Spleen (tissue), 11 donors: ENCODE results near the gene STRBP. TPM values are rescaled to one million over a fixed set of nuclear protein-coding genes. Genes with fewer than 3 reads are reported as not detected.

Experiments
- DNase-seq: peaks from one replicate; pipeline ENCODE4 v3.0.0-alpha.2; 2020
- H3K27ac ChIP-seq, 8 donors: fragments of 200-600 bp; sonication (generic) in 7 of 8; 1 replicate in 4 of 8; 2 replicates in 4 of 8; pipeline versions ENCODE4 v1.5.0 to v1.8.0; 2016 to 2021; ENCODE audit warnings: inconsistent platforms in 4 of 8, mild to moderate bottlenecking in 4 of 8, moderate library complexity in 1 of 8
- H3K27me3 ChIP-seq, 7 donors: fragments of 200-600 bp; sonication (generic) in 6 of 7; replicated peaks in 1 of 7; 1 replicate in 4 of 7; 2 replicates in 3 of 7; pipeline versions ENCODE4 v1.5.0 to v1.8.0; 2016 to 2021; ENCODE audit warnings: inconsistent platforms in 3 of 7, mild to moderate bottlenecking in 1 of 7
- H3K36me3 ChIP-seq, 6 donors: fragments of 200-600 bp; sonication (generic) in 5 of 6; 1 replicate in 4 of 6; 2 replicates in 2 of 6; pipeline versions ENCODE4 v1.5.0 to v1.8.0; 2016 to 2021; ENCODE audit warnings: inconsistent platforms in 2 of 6
- H3K4me1 ChIP-seq, 6 donors: fragments of 200-600 bp; sonication (generic) in 5 of 6; 1 replicate in 3 of 6; 2 replicates in 3 of 6; pipeline versions ENCODE4 v1.5.0 to v1.8.0; 2016 to 2021; ENCODE audit warnings: inconsistent platforms in 3 of 6
- H3K4me3 ChIP-seq, 8 donors: fragments of 200-600 bp; sonication (generic) in 7 of 8; 1 replicate in 4 of 8; 2 replicates in 4 of 8; pipeline versions ENCODE4 v1.5.0 to v1.8.0; 2016 to 2021; ENCODE audit warnings: inconsistent platforms in 4 of 8, mild to moderate bottlenecking in 4 of 8, moderate library complexity in 2 of 8
- H3K9me3 ChIP-seq, 8 donors: fragments of 200-600 bp; sonication (generic) in 7 of 8; 1 replicate in 4 of 8; 2 replicates in 4 of 8; pipeline versions ENCODE4 v1.5.0 to v1.8.0; 2016 to 2021; ENCODE audit warnings: inconsistent platforms in 4 of 8
- POLR2A ChIP-seq, 3 donors: fragments of 450-650 bp; IDR thresholded peaks; one replicate each; pipeline ENCODE4 v1.5.1; 2017; ENCODE audit warnings: antibody characterized with exemption in 3 of 3, mild to moderate bottlenecking in 1 of 3
- POLR2AphosphoS5 ChIP-seq, 3 donors: sonication (generic); formaldehyde crosslinking; IDR thresholded peaks; one replicate each; pipeline ENCODE4 v1.5.1; 2017; ENCODE audit warnings: antibody characterized with exemption in 3 of 3
- WGBS, 5 donors: extraction: QIAGEN DNeasy Blood & Tissue Kit in 3 of 5; methylation state at CpG; one replicate each; pipeline versions ENCODE4 v1.1.5 to v1.1.7; 2013 to 2018; 5-methylcytosine and 5-hydroxymethylcytosine counted together
- intact Hi-C: fragments of 100-400 bp; cut with DNase I; formaldehyde crosslinking; loops from one replicate; pipeline ENCODE4 v1.15.0; 2023; ENCODE audit warnings: low total_unique reads
- polyA plus RNA-seq, 3 donors: library from polyadenylated mRNA; stranded (reverse); fragments of 200-250 nt; gene quantifications; one replicate each; pipeline ENCODE4 v1.2.1, GENCODE V29; 2013
- total RNA-seq, 7 donors: library from RNA; depleted of rRNA in 3 of 7; stranded (reverse); fragments of >200 nt in 3 of 7; fragmentation: NEBNext Ultra II Directional in 4 of 7; extraction: Animal tissue kit (Norgen Biotek cat#: 25700) in 4 of 7; gene quantifications; one replicate each; pipeline versions ENCODE4 v1.1.0 to v1.2.1, GENCODE V29; 2016 to 2021
- TF ChIP-seq, protein P1 (sequence below), 11 experiments: fragments of 200-600 bp in 7 of 11; fragments of 450-650 bp in 4 of 11; sonication (generic) in 4 of 11; IDR thresholded peaks in 8 of 11; conservative IDR thresholded peaks in 3 of 11; 1 replicate in 7 of 11; 2 replicates in 4 of 11; pipeline versions ENCODE4 v1.4.0 to v1.8.0; 2016 to 2021; ENCODE audit warnings: antibody characterized with exemption in 11 of 11, inconsistent platforms in 4 of 11, mild to moderate bottlenecking in 1 of 11
- donor health status: healthy with polysubstance abuse.
- donor health status: DM: no; HTN: no; CAD: no; lungs with moderate emphysema.
- donor health status: DM: no; HTN: no; CAD: no.
- donor health status: Bipolar disorder and iron deficiency.
- donor health status: healthy.
- donor health status: DM: no; HTN: no; CAD: no.
- donor health status: DM: yes; HTN: yes; CAD: no.

The STRBP gene
- total and polyA plus RNA-seq, 10 donors = 23.8 to 57.1 (median 36.7) TPM

GRCh38 chr9:123132696-123133095 lies 135.7 kb downstream of the STRBP start:
- Histone ChIP-seq H3K9me3 (no peaks in the 10 kb centered on the region), H3K4me3 (no peak overlapping the region), H3K27me3 (no peaks in the 10 kb centered on the region), H3K36me3 (peaks cover 0 to 91% (median 23%) of the 10 kb centered on the region in 6 donors), H3K27ac (no peak overlapping the region), H3K4me1 (no peaks in the 10 kb centered on the region)
- no peak for TF ChIP-seq POLR2AphosphoS5 (IDR thresholded peaks at IDR 0.05)
- TF ChIP-seq POLR2A (IDR thresholded peaks at IDR 0.05) = no peak
- TF ChIP-seq, protein P1, sequence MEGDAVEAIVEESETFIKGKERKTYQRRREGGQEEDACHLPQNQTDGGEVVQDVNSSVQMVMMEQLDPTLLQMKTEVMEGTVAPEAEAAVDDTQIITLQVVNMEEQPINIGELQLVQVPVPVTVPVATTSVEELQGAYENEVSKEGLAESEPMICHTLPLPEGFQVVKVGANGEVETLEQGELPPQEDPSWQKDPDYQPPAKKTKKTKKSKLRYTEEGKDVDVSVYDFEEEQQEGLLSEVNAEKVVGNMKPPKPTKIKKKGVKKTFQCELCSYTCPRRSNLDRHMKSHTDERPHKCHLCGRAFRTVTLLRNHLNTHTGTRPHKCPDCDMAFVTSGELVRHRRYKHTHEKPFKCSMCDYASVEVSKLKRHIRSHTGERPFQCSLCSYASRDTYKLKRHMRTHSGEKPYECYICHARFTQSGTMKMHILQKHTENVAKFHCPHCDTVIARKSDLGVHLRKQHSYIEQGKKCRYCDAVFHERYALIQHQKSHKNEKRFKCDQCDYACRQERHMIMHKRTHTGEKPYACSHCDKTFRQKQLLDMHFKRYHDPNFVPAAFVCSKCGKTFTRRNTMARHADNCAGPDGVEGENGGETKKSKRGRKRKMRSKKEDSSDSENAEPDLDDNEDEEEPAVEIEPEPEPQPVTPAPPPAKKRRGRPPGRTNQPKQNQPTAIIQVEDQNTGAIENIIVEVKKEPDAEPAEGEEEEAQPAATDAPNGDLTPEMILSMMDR (IDR thresholded peaks at IDR 0.05 in 8 of 11, conservative IDR thresholded peaks at IDR 0.05 in 3 of 11) = no peak
- DNase-seq = no peak
- WGBS, 5 donors = 86 to 95% (median 88%) methylated on average over 6 of the region's 6 CpGs
- intact Hi-C loops = loop anchor here (10.0 kb wide), 1 partner anchor 62 kb away; no protein-coding TSS in a partner anchor

GRCh38 chr9:123131993-123132392 lies 136.4 kb downstream of the STRBP start:
- H3K4me1 ChIP-seq = peaks cover 0 to 5% (median 0%) of the 10 kb centered on the region in 6 donors
- intact Hi-C loops = loop anchor here (10.0 kb wide), 1 partner anchor 63 kb away; no protein-coding TSS in a partner anchor
- H3K4me3 ChIP-seq = no peak overlapping the region
- H3K27ac ChIP-seq = no peak overlapping the region
- H3K9me3 ChIP-seq = no peaks in the 10 kb centered on the region
- no peak for TF ChIP-seq POLR2A (IDR thresholded peaks at IDR 0.05)
- no peak for TF ChIP-seq POLR2AphosphoS5 (IDR thresholded peaks at IDR 0.05)
- TF ChIP-seq, protein P1 (IDR thresholded peaks at IDR 0.05 in 8 of 11, conservative IDR thresholded peaks at IDR 0.05 in 3 of 11) = no peak
- peaks cover 0 to 98% (median 26%) of the 10 kb centered on the region in 6 donors for H3K36me3 ChIP-seq
- no peak for DNase-seq
- no peaks in the 10 kb centered on the region for H3K27me3 ChIP-seq

- peaks cover 0 to 98% (median 26%) of the 10 kb centered on the region in 6 donors for H3K36me3 ChIP-seq
Measured at GRCh38 chr9:123131258-123131657, 137.1 kb downstream of the STRBP start.

GRCh38 chr9:123129423-123129822 lies 139.0 kb downstream of the STRBP start:
- intact Hi-C loops = no loop called here
- WGBS, 5 donors = 95 to 100% (median 100%) methylated on average over 1 of the region's 1 CpG
- no peak for DNase-seq
- no peak overlapping the region for H3K27ac ChIP-seq
- H3K36me3 ChIP-seq = peaks cover 0 to 97% (median 19%) of the 10 kb centered on the region in 6 donors
- no peak overlapping the region for H3K4me3 ChIP-seq
- TF ChIP-seq POLR2AphosphoS5 (IDR thresholded peaks at IDR 0.05) = no peak
- no peak for TF ChIP-seq POLR2A (IDR thresholded peaks at IDR 0.05)
- TF ChIP-seq, protein P1 (IDR thresholded peaks at IDR 0.05 in 8 of 11, conservative IDR thresholded peaks at IDR 0.05 in 3 of 11) = no peak
- H3K9me3 ChIP-seq = no peaks in the 10 kb centered on the region
- H3K4me1 ChIP-seq = peaks cover 0 to 5% (median 0%) of the 10 kb centered on the region in 6 donors
- no peaks in the 10 kb centered on the region for H3K27me3 ChIP-seq

More at GRCh38 chr9:123131258-123131657, 137.1 kb downstream of the STRBP start:
- H3K4me3 ChIP-seq = no peak overlapping the region
- no peaks in the 10 kb centered on the region for H3K9me3 ChIP-seq
- H3K4me1 ChIP-seq = peaks cover 0 to 5% (median 0%) of the 10 kb centered on the region in 6 donors
- 73 to 90% (median 78%) methylated on average over 1 of the region's 1 CpG for WGBS, 5 donors
- intact Hi-C loops = loop anchor here (10.0 kb wide), 1 partner anchor 64 kb away; no protein-coding TSS in a partner anchor
- TF ChIP-seq POLR2AphosphoS5 (IDR thresholded peaks at IDR 0.05) (no peak), POLR2A (IDR thresholded peaks at IDR 0.05) (no peak)
- TF ChIP-seq, protein P1 (IDR thresholded peaks at IDR 0.05 in 8 of 11, conservative IDR thresholded peaks at IDR 0.05 in 3 of 11) = no peak
- H3K27ac ChIP-seq = no peak overlapping the region
- no peak for DNase-seq
- no peaks in the 10 kb centered on the region for H3K27me3 ChIP-seq
